ENCODE data around the gene ALDH7A1.

GRCh38 chr5:126516133-126516532 lies 78.9 kb downstream of the ALDH7A1 start:
- TF ChIP-seq CTCF (IDR thresholded peaks at IDR 0.05; ENCODE audit: insufficient read depth, low read depth, low read length) (no peak), EZH2 (IDR thresholded peaks at IDR 0.05; ENCODE audit: insufficient read depth, low read length) (no peak)

All from astrocyte (in vitro differentiated cells and primary cell).